ENCODE measurements around the gene GNPDA2. TPM values are rescaled to one million over a fixed set of nuclear protein-coding genes. Genes with fewer than 3 reads are reported as not detected.

GNPDA2 gene
- total and polyA plus RNA-seq, 2 of the 8 experiments (the other 6 are each of a cell fraction or from before 2014, with no cell fraction given), result 3.0 to 4.8 TPM

DNA sequence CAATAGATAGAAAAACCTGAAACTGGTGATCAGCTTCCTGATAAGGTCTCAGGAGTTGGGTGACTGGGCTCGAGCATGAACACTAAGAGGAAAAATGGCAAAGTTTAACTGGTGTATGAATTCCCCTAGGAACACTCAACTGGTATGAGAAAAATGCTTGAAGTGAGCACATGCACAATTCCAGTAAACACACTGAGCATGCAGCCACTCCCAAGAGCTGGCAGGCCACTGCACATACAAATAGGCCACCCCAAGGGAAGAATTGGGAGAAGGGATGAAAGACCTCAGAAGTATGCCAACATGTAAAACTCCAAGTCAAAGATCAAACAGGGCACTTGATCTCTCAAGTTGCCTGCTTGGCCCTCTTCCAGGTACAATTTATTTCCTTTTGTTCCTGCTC is 45.4 kb upstream of the GNPDA2 start (continued):
- TF ChIP-seq HDAC6 (IDR thresholded peaks at IDR 0.05; ENCODE audit: low read depth, low read length), result no peak
- no peak for TF ChIP-seq CBX5 (IDR thresholded peaks at IDR 0.05; ENCODE audit: low read depth, low read length)
- no peak for TF ChIP-seq MAFK (IDR thresholded peaks at IDR 0.05; ENCODE audit: low read depth, low read length)
- no peak for TF ChIP-seq SUZ12 (IDR thresholded peaks at IDR 0.05; ENCODE audit: low read length)
